GM10248 (cell line): Measurements from ENCODE around the gene IRF4.
A peak's percentile ranks its signal among the peaks of the same experiment; 100 is the strongest.

ENCODE experiments used
- CTCF ChIA-PET: fragments of 300-600 bp; sonication (Branson Sonifier 250); formaldehyde crosslinking; extraction: SDS; loops from one replicate; lab custom pipeline; 2021; ENCODE audit warnings: antibody characterized with exemption; lab: Yijun Ruan, JAX
- POLR2A ChIA-PET: fragments of 350-650 bp; sonication (Branson Sonifier 250); formaldehyde crosslinking; extraction: SDS; loops from one replicate; lab custom pipeline; 2020; ENCODE audit warnings: antibody characterized with exemption; lab: Yijun Ruan, JAX
- DNase-seq: peaks from one replicate; pipeline ENCODE4 v3.0.0; 2012; ENCODE audit errors: extremely low spot score
- CTCF ChIP-seq: IDR thresholded peaks from 2 replicates; pipeline ENCODE4 v1.5.1; 2012; ENCODE audit warnings: mild to moderate bottlenecking, low read depth; ENCODE audit errors: extremely low read depth, missing control alignments, control extremely low read depth

The IRF4 gene

GRCh38 chr6:380234-381218, 11.0 kb upstream of the IRF4 start:
- no peak for TF ChIP-seq CTCF
- CTCF ChIA-PET, result interaction anchor here (0.9 to 1.7 kb wide), 9 partner anchors 8 to 196 kb away, joined by 3 to 6 read pairs (median 3); no protein-coding TSS in a partner anchor
- DNase-seq, result no peak
- POLR2A ChIA-PET, result interaction anchor here (2.2 kb wide), 1 partner anchor 11 kb away, joined by 11 read pairs; the partner anchor contains the start of gene IRF4

- CTCF ChIA-PET, result interaction anchor here (0.9 to 1.7 kb wide), 6 partner anchors 10 to 197 kb away, joined by 3 to 6 read pairs (median 3); no protein-coding TSS in a partner anchor
- TF ChIP-seq CTCF, result no peak
- POLR2A ChIA-PET, result interaction anchor here (1.4 kb wide), 1 partner anchor 10 kb away, joined by 5 read pairs; the partner anchor contains the start of gene IRF4
- peak; percentile 14 for DNase-seq
Observed at GRCh38 chr6:381742-382461, 9.7 kb upstream of the IRF4 start.

- ChIA-PET POLR2A (interaction anchor here (1.6 kb wide), 1 partner anchor 9 kb away, joined by 12 read pairs; the partner anchor contains the start of gene IRF4), CTCF (interaction anchor here (0.7 to 2.3 kb wide), 5 partner anchors 10 to 215 kb away, joined by 3 to 6 read pairs (median 3); no protein-coding TSS in a partner anchor)
- TF ChIP-seq CTCF, result no peak
- DNase-seq, result no peak
Observed at GRCh38 chr6:382883-383810, 8.4 kb upstream of the IRF4 start.

- TF ChIP-seq CTCF, result no peak
- CTCF ChIA-PET, result interaction anchor here (0.7 to 2.3 kb wide), 5 partner anchors 11 to 215 kb away, joined by 3 to 6 read pairs (median 3); no protein-coding TSS in a partner anchor
- no peak for DNase-seq
- POLR2A ChIA-PET, result interaction anchor here (1.6 kb wide), 1 partner anchor 8 kb away, joined by 12 read pairs; the partner anchor contains the start of gene IRF4
Observed at GRCh38 chr6:383856-384255, 7.7 kb upstream of the IRF4 start.

- no peak for DNase-seq
- TF ChIP-seq CTCF, result no peak
- CTCF ChIA-PET, result interaction anchor here (0.7 to 2.3 kb wide), 4 partner anchors 9 to 195 kb away, joined by 3 to 7 read pairs (median 5); no protein-coding TSS in a partner anchor
- POLR2A ChIA-PET, result no interaction called here
Observed at GRCh38 chr6:384898-385297, 6.7 kb upstream of the IRF4 start.
